LNCaP clone FGC (cell line): ENCODE measurements around the gene MTR.

ENCODE experiments used
- DNase-seq: peaks from one replicate; pipeline ENCODE4 v3.0.0-alpha.2; 2011; ENCODE audit warnings: low read depth
- H3K4me3 ChIP-seq: 2 replicates; pipeline ENCODE4 v1.5.1; 2011; ENCODE audit warnings: mild to moderate bottlenecking, low read depth, low read length, control low read depth
- CTCF ChIP-seq: IDR thresholded peaks from 2 replicates; pipeline ENCODE4 v1.5.1; 2012; ENCODE audit warnings: mild to moderate bottlenecking; ENCODE audit not compliant: control insufficient read depth, insufficient read depth; ENCODE audit errors: extremely low read depth

The MTR gene

GRCh38 chr1:236865818-236866155 lies 70.7 kb downstream of the MTR start:
- no peak overlapping the region for H3K4me3 ChIP-seq
- TF ChIP-seq CTCF: no peak
- DNase-seq: no peak

GRCh38 chr1:236868625-236869467 lies 73.8 kb downstream of the MTR start:
- peak; percentile 95 for TF ChIP-seq CTCF
- DNase-seq: no peak

GRCh38 chr1:236869911-236870310 lies 74.8 kb downstream of the MTR start:
- DNase-seq: no peak
- no peak overlapping the region for H3K4me3 ChIP-seq
- TF ChIP-seq CTCF: no peak

More at GRCh38 chr1:236868625-236869467, 73.8 kb downstream of the MTR start:
- H3K4me3 ChIP-seq: no peak overlapping the region

GRCh38 chr1:236870721-236871120 lies 75.6 kb downstream of the MTR start:
- no peak for TF ChIP-seq CTCF
- DNase-seq: no peak
- H3K4me3 ChIP-seq: no peak overlapping the region

- peak; percentile 42 for DNase-seq
- TF ChIP-seq CTCF: no peak
- no peak overlapping the region for H3K4me3 ChIP-seq
Observed at GRCh38 chr1:236872075-236872666, 77.1 kb downstream of the MTR start.

- no peak overlapping the region for H3K4me3 ChIP-seq
- TF ChIP-seq CTCF: no peak
- no peak for DNase-seq
Observed at GRCh38 chr1:236875975-236876374, 80.9 kb downstream of the MTR start.
